GM19467 (cell line): ENCODE measurements around the gene CDHR3.

Source experiments
- ATAC-seq: cut with Tn5 transposase; IDR thresholded peaks from one replicate; pipeline ENCODE4 v1.9.1; 2021; ENCODE audit warnings: mild to moderate bottlenecking, moderate library complexity; ENCODE audit not compliant: unreplicated experiment

Gene CDHR3

GRCh38 chr7:106062006-106062405 is 98.9 kb downstream of the CDHR3 start:
- no peak for ATAC-seq

DNA sequence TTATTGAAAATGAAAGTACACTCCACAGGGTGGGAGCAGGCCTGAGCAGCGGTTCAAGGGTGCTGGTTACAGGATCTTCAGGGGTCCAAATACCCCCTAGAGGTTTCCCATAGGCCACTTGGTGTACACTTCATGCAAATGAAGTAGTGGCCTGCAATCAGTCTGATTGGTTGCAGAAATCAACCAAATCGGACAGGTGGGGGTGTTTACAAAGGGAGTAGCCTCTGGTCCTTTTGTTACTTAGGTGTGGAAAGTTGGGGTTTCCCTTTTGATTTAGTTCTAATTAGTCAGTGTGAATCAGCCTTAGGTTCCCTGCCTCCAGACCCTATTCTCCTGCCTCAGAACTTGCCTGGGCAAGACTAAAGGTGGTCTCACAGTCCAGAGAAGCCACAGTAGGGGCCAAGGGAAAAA is 99.5 kb downstream of the CDHR3 start:
- ATAC-seq: no peak

DNA sequence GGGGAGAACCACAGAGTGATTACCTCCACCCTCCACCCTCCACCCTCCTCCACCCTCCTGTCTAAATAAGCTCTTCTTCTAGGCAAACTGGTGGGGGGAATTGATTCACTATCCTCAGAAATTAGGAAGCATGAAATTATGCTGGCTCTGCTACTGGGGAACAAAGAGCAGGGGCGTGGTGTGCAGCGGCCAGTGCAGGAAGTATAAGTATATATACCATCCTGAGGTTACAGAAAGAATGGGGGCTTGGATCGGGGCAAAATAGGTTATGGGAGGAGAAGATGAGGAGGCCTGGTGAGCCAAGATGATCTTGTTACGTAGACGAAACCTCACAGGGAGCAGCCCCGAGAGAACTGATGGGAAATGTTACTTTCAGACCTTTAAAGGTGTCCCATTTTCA is 100.0 kb downstream of the CDHR3 start:
- ATAC-seq: no peak

- no peak for ATAC-seq
These were observed 100.6 kb downstream of the CDHR3 start for GRCh38 chr7:106063692-106064091.

DNA sequence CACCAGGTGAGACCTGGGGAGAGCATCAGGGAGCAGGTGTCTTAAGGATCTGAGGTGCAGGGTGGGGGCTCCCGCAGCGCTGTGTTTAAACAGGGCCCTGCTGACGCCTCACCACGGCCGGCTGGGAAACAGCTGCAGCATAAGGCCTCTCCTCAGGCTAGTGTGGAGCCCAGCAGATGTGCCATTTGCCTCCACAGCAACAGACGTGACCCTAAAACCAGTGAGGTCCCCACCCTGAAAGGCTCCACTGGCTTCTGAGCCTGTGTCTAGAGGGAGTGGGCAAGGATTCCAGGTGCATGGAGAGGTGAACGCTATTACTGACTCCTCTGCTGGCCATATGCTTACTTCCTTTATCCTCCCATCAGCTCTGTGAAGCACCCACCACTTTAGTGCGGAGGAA is 101.3 kb downstream of the CDHR3 start:
- ATAC-seq: no peak

GRCh38 chr7:106064771-106065574 is 101.9 kb downstream of the CDHR3 start:
- ATAC-seq: no peak

- ATAC-seq: no peak
These were observed 102.8 kb downstream of the CDHR3 start for GRCh38 chr7:106065575-106066500.

- ATAC-seq: no peak
These were observed 104.6 kb downstream of the CDHR3 start for GRCh38 chr7:106067678-106068077.

- no peak for ATAC-seq
These were observed 105.5 kb downstream of the CDHR3 start for GRCh38 chr7:106068538-106068961.

- no peak for ATAC-seq
These were observed 105.9 kb downstream of the CDHR3 start for GRCh38 chr7:106068986-106069385.

GRCh38 chr7:106069471-106070200 is 106.6 kb downstream of the CDHR3 start:
- ATAC-seq: no peak

DNA sequence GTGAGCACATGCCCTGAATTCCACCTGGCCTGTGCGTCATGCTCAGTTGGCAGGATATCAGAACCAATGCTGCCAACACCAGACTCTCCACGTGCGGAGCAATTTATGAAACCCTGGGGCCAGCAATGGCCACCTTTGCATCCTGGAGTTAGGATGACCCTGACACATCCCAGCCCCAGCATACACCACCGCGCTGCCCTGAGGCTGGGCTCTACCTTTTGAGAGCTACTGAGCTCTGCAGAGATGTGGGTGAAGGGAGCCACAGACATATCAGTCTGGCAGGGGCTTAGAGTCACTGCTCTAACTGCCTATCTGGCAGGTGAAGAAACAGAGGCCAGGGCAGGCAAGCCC is 107.1 kb downstream of the CDHR3 start:
- ATAC-seq: no peak

- no peak for ATAC-seq
These were observed 107.6 kb downstream of the CDHR3 start for GRCh38 chr7:106070567-106071254.

GRCh38 chr7:106071356-106071998 is 108.4 kb downstream of the CDHR3 start:
- ATAC-seq: peak; percentile 95

GRCh38 chr7:106071999-106072714 is 109.1 kb downstream of the CDHR3 start:
- no peak for ATAC-seq

DNA sequence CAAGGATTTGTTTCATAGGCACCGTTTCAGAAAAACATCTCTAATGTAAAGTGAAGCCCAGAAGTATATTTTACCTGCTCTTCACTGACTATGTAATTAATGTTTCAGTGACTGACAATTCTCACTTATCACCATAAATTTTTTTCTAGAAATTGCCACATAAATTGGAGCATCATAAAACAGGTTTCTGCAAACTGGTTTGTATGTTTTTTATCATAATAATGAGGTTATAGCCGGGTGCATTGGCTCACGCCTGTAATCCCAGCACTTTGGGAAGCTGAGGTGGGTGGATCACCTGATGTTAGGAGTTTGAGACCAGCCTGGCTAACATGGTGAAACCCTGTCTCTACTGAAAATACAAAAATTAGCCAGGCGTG is 109.6 kb downstream of the CDHR3 start:
- no peak for ATAC-seq

DNA sequence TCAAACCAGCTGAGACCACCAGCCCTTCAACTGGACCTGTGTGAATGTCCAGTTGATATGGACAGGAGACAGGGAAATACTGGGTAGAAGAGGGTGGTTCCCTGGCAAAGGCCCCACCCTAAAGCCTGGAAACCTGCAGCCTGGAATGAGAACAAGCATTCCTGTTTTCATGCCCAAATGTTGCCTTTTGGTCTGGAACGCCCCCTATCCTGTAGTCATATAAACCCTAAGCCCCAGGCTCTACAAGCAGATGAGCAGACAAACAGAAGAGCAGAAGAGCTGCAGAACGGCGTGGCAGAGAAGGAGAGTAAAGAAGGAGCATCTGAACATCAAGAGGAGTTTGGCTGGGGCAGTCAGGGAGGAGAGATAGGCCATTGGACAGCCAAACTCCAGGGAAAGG is 110.6 kb downstream of the CDHR3 start:
- ATAC-seq: no peak

- no peak for ATAC-seq
These were observed 111.2 kb downstream of the CDHR3 start for GRCh38 chr7:106074257-106074656.

DNA sequence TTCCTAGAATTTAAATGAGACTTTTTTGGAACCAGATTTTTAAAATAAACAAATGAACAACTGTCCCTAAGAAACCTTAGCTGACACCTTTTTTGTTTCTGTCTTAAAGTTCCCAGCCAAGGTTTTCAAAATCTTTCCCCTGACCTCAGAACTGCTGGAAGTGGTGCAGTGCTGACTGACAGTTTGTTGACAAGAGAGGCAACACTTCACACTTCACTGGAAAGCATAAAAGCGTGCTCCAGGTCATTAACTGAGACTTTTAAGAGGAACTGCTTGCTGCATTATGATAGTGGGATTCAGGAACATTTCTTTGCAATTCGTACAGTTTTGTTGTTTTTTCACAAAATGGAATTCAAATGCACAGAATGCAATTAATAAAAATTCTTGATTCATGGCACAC is 112.9 kb downstream of the CDHR3 start:
- no peak for ATAC-seq

GRCh38 chr7:106076537-106076936 is 113.5 kb downstream of the CDHR3 start:
- ATAC-seq: no peak
